CD4-positive, alpha-beta T cell treated with Interleukin-4 for 4 hours (primary cell): ENCODE data around the gene TDRD10.

Experiments
- DNase-seq: peaks from one replicate; pipeline ENCODE4 v3.0.0-alpha.2; 2020

Gene TDRD10

GRCh38 chr1:154502066-154502743, at the start of gene TDRD10, which contains the start of gene SHE:
TSS of gene TDRD10 (plus strand) at chr1:154502219. CDS start at chr1:154506904, 4,685 bp downstream.
TSS of gene SHE (minus strand) at chr1:154502412. CDS start at chr1:154502026, 386 bp downstream.
- no peak for DNase-seq

DNA sequence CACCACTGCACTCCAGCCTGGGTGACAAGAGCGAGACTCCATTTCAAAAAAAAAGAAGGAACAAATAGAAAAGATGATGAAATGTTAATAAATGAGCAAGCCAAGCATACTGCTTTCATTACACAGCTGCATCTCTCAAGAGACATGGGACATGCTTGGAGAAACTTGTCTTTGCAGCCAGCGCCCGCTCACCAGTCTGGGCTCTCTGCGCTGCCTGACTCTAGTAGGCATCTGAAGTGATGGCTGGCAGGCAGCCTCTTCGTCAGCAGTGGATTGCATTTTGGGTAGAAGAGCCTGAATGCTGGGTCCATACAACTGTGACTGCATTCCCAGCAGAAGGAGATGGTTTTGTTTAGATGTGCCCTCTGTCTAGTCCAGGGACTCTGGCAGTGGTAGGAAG, 48.9 kb upstream of the TDRD10 start:
- no peak for DNase-seq

DNA sequence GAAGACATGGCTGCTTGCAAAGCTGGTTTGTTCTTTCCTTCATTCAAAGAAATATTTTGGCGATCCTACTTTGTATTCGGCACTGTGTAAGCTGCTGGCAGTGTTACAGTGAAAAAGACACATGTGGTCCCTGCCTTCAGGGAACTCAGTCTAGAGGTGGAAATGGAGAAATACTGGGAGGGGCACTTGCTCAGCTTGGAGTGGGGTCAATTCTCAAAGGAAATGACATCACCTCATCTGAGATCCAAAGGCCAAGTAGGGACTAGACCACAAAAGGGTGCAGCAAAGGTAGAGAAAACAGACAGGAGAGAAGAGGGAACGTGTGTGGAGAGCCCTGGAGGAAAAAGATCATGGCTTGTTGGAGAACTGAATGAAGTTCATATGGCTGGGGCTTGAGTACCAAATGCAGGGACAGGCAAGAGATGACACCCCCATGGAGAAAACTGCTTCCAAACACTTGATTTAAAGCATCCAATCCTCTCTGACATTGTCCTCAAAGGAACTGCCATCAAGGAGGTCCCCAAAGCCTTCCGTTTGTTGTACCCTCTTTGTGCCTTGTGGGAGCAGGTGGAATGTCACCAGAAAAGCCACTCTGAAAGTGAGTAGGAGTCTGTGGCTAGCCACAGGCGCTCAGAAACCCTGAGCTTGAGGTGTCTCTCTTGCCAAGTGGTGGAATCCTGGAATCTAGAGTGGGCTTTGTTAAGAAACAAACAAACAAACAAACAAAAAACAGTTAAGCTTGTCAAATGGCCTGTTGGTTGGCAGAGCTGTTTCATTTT, 48.3 kb upstream of the TDRD10 start:
- DNase-seq: no peak

DNA sequence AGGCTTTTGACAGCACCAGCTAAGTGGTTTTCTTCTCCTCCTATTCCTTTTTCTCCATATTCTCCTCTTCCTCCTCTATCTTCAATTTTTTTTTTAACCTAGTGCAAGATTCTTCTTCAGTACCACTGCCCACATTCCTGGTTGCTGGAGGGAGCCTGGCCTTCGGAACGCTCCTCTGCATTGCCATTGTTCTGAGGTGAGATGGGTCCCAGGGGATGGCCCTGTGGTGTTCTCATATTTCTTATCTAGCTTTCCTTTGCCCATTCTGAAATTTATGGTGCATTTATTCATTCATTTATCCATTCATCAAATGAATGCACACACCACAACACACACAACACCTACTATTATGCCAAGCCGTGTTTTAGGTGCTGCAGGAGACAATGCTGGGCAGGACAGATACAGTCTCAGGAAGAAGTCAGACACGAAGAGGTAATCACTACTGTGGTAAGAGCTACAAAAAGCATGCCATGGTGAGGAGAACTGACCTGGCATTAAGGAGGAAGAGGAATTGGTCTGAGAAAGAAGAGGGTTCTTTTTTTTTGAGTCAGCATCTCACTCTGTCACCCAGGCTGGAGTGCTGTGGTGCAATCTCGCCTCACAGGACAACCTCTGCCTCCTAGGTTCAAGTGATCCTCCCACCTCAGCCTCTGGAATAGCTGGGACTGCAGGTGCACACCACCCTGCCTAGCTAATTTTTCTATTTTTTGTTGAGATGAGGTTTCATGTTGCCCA, 47.5 kb upstream of the TDRD10 start:
- no peak for DNase-seq

- DNase-seq: no peak
Observed at GRCh38 chr1:154456631-154457030, 45.4 kb upstream of the TDRD10 start.

DNA sequence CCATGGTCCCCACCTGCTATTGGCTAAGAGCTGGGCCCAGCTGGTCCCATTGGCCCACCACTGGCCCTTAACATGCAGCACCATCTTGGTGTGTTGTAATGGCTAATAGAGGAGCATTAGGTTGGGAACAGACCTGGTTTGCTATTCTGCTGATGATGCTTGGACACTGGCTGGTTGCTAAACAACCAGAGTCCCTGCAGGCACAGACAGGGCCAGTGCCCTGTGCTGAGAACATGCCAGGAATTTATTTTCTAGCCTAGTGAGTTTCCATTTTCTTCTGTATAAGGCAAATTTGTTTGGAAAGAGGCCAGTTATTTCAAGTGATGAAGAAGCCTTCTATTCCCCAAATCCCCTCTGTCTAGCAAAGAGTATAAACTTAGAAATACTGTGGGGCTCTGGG, 42.9 kb upstream of the TDRD10 start:
- no peak for DNase-seq

DNA sequence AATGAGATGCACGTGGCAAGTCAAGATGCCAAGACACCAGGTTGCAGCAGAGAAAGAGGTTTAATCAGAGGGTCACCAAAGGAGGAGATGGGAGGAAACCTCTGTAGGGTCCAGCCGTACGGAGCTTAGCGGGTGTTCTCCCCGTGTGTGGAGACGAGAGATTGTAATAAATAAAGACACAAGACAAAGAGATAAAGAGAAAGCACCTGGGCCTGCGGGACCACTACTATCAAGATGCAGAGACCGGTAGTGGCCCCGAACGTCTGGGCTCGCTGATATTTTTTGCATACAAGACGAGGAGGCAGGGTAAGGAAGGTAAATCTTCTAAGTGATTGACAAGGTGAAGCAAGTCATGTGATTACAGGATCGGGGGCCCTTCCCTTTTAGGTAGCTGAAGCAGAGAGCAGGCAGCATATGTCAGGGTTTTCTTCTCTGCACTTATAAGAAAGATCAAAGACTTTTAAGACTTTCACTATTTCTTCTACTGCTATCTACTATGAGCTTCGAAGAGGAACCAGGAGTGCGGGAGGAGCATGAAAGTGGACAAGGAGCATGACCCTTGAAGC, 41.2 kb upstream of the TDRD10 start:
- DNase-seq: no peak

- peak; percentile 85 for DNase-seq
Observed at GRCh38 chr1:154463512-154463990, 38.5 kb upstream of the TDRD10 start.

DNA sequence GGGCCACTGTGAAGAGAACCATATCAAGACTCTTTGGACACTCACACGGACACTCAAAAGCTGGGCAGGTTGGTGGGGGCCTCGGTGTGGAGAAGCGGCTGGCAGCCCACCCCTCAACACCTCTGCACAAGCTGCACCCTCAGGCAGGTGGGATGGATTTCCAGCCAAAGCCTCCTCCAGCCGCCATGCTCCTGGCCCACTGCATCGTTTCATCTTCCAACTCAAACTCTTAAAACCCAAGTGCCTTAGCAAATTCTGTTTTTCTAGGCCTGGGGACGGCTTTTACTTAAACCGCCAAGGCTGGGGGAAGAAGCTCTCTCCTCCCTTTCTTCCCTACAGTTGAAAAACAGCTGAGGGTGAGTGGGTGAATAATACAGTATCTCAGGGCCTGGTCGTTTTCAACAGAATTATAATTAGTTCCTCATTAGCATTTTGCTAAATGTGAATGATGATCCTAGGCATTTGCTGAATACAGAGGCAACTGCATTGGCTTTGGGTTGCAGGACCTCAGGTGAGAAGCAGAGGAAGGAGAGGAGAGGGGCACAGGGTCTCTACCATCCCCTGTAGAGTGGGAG, 36.3 kb upstream of the TDRD10 start:
- no peak for DNase-seq

DNA sequence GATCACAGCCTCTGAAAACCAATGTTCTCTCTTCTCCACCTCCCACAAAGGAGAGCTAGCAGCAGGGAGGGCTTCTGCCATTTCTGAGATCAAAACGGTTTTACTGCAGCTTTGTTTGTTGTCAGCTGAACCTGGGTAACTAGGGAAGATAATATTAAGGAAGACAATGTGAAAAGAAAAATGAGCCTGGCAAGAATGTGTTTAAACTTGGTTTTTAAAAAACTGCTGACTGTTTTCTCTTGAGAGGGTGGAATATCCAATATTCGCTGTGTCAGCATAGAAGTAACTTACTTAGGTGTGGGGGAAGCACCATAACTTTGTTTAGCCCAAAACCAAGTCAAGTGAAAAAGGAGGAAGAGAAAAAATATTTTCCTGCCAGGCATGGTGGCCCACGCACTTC, 35.8 kb upstream of the TDRD10 start:
- DNase-seq: no peak

DNA sequence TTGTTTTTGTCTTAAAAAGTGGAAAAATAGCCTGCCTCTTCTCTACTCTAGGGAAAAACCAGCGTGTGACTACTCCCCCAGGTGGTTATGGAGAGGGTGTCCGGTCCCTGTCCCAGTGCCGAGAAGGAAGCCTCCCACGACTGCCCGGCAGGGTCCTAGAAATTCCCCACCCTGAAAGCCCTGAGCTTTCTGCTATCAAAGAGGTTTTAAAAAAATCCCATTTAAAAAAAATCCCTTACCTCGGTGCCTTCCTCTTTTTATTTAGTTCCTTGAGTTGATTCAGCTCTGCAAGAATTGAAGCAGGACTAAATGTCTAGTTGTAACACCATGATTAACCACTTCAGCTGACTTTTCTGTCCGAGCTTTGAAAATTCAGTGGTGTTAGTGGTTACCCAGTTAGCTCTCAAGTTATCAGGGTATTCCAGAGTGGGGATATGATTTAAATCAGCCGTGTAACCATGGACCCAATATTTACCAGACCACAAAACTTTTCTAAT, 35.0 kb upstream of the TDRD10 start:
- no peak for DNase-seq

DNA sequence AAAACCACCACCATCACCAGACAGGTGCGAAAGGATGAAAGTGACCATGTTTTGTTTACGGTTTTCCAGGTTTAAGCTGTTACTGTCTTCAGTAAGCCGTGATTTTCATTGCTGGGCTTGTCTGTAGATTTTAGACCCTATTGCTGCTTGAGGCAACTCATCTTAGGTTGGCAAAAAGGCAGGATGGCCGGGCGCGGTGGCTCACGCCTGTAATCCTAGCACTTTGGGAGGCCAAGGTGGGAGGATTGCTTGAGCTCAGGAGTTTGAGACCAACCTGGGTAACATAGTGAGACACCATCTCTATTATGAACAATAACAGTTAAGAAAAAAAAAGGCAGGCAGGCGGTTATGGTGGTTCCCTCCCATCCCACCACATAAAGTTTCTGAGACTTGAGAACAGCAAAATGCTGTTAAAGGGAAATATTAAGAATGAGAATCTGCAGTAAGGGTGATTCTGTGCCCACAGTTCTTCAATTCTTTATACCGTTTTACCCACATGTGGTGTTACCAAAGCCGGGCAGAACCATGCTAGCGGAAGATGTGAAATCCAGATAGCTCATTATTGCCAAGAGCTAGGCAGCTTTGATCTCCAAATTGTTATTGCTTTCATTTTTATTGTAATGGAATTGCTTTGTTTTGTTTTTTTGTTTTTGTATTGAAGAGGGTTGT, 34.5 kb upstream of the TDRD10 start:
- peak; percentile 54 for DNase-seq

GRCh38 chr1:154468535-154469250, 33.3 kb upstream of the TDRD10 start:
- no peak for DNase-seq

- DNase-seq: no peak
Observed at GRCh38 chr1:154469844-154470560, 32.0 kb upstream of the TDRD10 start.

GRCh38 chr1:154471304-154471703, 30.7 kb upstream of the TDRD10 start:
- DNase-seq: no peak

- DNase-seq: no peak
Observed at GRCh38 chr1:154474802-154475201, 27.2 kb upstream of the TDRD10 start.

DNA sequence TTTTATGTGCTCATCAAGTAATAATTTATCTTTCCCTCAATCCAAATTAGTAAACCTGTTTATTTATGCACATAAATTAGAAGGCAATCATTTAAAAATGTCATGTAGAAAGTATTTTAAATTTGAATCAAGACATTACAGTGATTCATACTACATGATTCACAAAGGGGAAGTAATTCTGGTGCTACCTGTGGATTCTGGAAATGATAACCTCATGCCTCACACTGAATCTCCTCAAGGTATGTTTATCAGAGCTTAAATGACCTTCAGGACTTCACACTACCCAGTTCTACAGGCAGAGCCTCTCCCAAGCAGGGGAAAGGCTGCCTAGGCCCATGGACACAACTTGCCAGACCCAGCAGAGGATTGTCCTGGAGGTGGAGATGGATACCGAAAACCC, 25.2 kb upstream of the TDRD10 start:
- DNase-seq: no peak

DNA sequence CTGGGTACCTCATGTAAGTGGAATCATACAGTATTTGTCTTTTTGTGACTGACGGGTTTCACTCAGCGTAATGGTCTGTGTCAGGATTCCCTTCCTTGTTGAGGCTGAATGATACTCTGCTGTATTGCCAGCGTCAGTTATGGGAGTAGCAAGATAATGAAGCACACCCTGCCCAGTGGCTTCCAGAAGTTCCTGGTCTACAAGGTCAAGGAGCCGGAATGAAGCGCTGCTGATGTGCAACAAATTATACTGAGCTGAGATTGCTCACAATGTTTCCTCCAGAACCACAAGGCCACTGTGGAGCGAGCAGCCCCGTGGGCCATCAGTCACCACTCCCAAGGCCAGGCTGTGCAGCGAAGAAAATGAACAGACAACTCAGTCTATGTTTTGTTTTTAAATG, 24.0 kb upstream of the TDRD10 start:
- DNase-seq: no peak

GRCh38 chr1:154478639-154479038, 23.4 kb upstream of the TDRD10 start:
- peak; percentile 30 for DNase-seq

DNA sequence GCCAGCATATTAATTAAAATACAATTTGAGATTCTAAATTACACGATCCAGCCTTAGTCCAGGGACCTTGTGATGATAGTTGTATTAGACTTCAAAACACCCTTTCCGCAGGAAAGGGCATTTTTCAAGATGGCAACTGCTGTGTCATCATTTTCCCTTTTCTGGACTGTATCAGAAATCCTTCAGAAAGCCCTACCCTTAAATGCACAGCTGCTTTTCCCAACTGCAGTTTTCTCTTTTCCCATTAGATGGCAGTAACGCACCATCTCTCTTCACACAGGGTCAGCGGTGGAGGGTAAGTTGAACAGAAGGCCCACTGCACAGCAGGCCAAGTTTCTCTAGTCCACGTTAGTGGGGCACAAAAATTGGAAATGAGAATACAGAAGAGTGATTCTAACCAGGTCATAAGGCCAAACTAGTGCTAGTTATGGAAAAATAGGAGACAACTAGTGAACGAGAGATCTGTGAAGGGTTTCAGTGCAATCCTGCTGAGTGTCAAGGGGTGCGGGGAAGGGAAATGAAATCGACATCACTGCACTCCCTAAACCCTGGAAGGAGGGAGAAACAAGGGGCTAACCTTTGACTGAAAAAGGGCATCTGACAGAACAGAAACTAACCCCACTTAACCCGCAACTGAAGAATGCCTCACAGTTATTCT, 22.1 kb upstream of the TDRD10 start:
- DNase-seq: peak; percentile 78
